HS-5 (cell line): ENCODE data around the gene VCP.

Experiments used
- DNase-seq: peaks from one replicate; pipeline ENCODE4 v3.0.0-alpha.2; 2012; ENCODE audit warnings: low read depth

Gene VCP

DNA sequence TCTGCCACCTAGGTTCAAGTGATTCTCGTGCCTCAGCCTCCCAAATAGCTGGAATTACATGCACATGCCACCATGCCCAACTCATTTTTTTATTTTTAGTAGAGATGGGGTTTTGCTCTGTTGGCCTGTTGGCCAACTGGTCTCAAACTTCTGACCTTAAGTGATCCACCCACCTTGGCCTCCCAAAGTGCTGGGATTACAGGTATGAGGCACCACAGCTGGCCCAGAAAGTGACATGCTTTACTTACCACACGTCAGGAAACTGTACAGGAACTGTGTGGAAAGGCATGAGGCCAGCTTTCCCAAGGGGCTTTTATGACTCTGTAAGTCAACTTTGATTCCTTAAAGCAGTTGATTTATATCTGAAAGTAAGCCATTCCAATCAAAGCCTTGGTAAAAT lies 57.9 kb downstream of the VCP start:
- no peak for DNase-seq

DNA sequence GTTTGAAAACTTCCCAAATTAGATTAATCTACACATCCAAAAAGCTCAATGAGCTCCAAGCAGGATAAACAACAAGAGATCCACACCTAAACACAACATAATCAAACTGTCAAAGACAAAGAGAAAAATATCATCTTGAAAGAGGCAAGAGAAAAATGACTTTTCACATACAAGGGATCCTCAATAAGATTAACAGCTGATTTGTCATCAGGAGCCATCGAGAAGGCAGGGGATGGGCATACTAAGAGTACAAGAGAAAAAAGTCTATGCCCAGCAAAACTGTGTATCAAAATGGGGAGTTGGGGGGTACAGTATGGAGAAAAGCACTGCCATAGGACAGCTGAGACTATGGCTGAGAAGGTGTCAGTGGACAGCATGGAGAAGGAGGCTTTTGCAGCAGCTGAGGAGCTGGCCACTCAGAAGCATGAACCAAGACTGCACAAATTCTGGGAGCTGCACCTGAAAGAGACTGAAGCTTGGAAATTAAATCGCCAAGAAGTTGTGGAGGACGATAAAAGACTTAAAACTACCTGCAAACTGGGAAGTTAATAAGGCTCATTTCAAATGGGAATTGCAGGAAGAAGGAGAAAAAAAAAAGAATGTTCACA lies 62.0 kb downstream of the VCP start:
- DNase-seq = no peak
